Pancreas (tissue), 10 donors: ENCODE data around the gene DHODH. TPM values are rescaled to one million over a fixed set of nuclear protein-coding genes. Genes with fewer than 3 reads are reported as not detected.

Experiments used
- ATAC-seq, 4 donors: fragments of 200-7000 bp; cut with Tn5 transposase; one replicate each; pipeline versions ENCODE4 v1.8.0 to v1.9.1; 2020; ENCODE audit warnings: mild to moderate bottlenecking in 4 of 4, moderate library complexity in 4 of 4
- DNase-seq, 6 donors: peaks; one replicate each; pipeline ENCODE4 v3.0.0-alpha.2; 2020
- FAIRE-seq: peaks from 2 replicates; lab custom pipeline; 2012; peaks lifted over from hg19 to GRCh38; lab: Jason Lieb, UNC
- H3K27ac ChIP-seq, 4 donors: fragments of 200-600 bp; sonication (generic); 1 replicate in 3 of 4; 2 replicates in 1 of 4; pipeline versions ENCODE4 v1.5.0 to v1.8.0; 2020
- H3K27me3 ChIP-seq, 4 donors: fragments of 200-600 bp; one replicate each; pipeline ENCODE4 v1.8.0; 2021
- H3K36me3 ChIP-seq, 3 donors: fragments of 200-600 bp; sonication (generic) in 1 of 3; one replicate each; pipeline versions ENCODE4 v1.5.0 to v1.8.0; 2020 to 2021
- H3K4me1 ChIP-seq, 3 donors: fragments of 200-600 bp; one replicate each; pipeline ENCODE4 v1.8.0; 2021
- H3K4me3 ChIP-seq, 4 donors: fragments of 200-600 bp; sonication (generic) in 2 of 4; one replicate each; pipeline versions ENCODE4 v1.5.0 to v1.8.0; 2020 to 2021
- H3K9me3 ChIP-seq, 4 donors: fragments of 200-600 bp; one replicate each; pipeline ENCODE4 v1.8.0; 2021
- CTCF ChIP-seq, 4 donors: fragments of 200-600 bp; sonication (generic) in 3 of 4; IDR thresholded peaks; one replicate each; pipeline versions ENCODE4 v1.5.0 to v1.8.0; 2021; ENCODE audit warnings: antibody characterized with exemption in 4 of 4
- WGBS, 2 donors: extraction: QIAGEN DNeasy Blood & Tissue Kit; methylation state at CpG; one replicate each; pipeline ENCODE4 v1.1.7; 2013; 5-methylcytosine and 5-hydroxymethylcytosine counted together
- intact Hi-C, 3 donors: fragments of 100-400 bp; cut with DNase I; formaldehyde crosslinking; loops; one replicate each; pipeline versions ENCODE4 v1.11.1 to v1.14.2; 2022
- polyA plus RNA-seq, 2 donors: library from polyadenylated mRNA; stranded (reverse); fragments of 200-250 nt; gene quantifications; one replicate each; pipeline ENCODE4 v1.2.3, GENCODE V29; 2013
- total RNA-seq, 6 donors: library from RNA; stranded (reverse); fragmentation: NEBNext Ultra II Directional in 4 of 6; extraction: Animal tissue kit (Norgen Biotek cat#: 25700) in 4 of 6; gene quantifications; one replicate each; pipeline versions ENCODE4 v1.2.1 to v1.2.4, GENCODE V29; 2021 to 2023
- donor health status: healthy with polysubstance abuse.
- donor health status: DM: no; HTN: no; CAD: no; lungs with moderate emphysema.
- donor health status: DM: no; HTN: no; CAD: no.
- donor health status: control.
- donor health status: control.
- donor health status: Bipolar disorder and iron deficiency.
- donor health status: DM: yes; HTN: yes; CAD: no.
- donor health status: DM: no; HTN: no; CAD: no.
- donor health status: DM: no; HTN: no; CAD: no.
- donor health status: DM: yes; HTN: yes; CAD: no.

The DHODH gene
- total and polyA plus RNA-seq, 8 donors, result 2.2 to 5.2 (median 4.2) TPM

- TF ChIP-seq CTCF (IDR thresholded peaks at IDR 0.05), result no peak
These were observed 41.6 kb upstream of the DHODH start for GRCh38 chr16:71966932-71967331.

GRCh38 chr16:71969353-71969752 is 39.2 kb upstream of the DHODH start:
- no peak for DNase-seq
- Histone ChIP-seq H3K27ac (no peak overlapping the region), H3K9me3 (no peaks in the 10 kb centered on the region), H3K36me3 (no peaks in the 10 kb centered on the region), H3K4me1 (peaks cover 0 to 5% (median 0%) of the 10 kb centered on the region in 3 donors), H3K27me3 (no peaks in the 10 kb centered on the region), H3K4me3 (no peak overlapping the region)
- no peak for TF ChIP-seq CTCF (IDR thresholded peaks at IDR 0.05)
- WGBS, 2 donors, result 86 to 88% methylated on average over 2 of the region's 2 CpGs
- intact Hi-C loops, result no loop called here
- FAIRE-seq, result no peak
- ATAC-seq, result no peak

More at GRCh38 chr16:71966932-71967331, 41.6 kb upstream of the DHODH start:
- no peaks in the 10 kb centered on the region for H3K36me3 ChIP-seq
- DNase-seq (no peak), FAIRE-seq (no peak), ATAC-seq (no peak)
- H3K27me3 ChIP-seq, result no peaks in the 10 kb centered on the region
- H3K9me3 ChIP-seq, result no peaks in the 10 kb centered on the region
- intact Hi-C loops, result no loop called here
- WGBS, 2 donors, result 59 to 62% methylated on average over 4 of the region's 4 CpGs
- no peak overlapping the region for H3K27ac ChIP-seq
- H3K4me1 ChIP-seq, result peaks cover 0 to 5% (median 0%) of the 10 kb centered on the region in 3 donors
- no peak overlapping the region for H3K4me3 ChIP-seq

- Histone ChIP-seq H3K36me3 (no peaks in the 10 kb centered on the region), H3K27me3 (no peaks in the 10 kb centered on the region), H3K9me3 (no peaks in the 10 kb centered on the region), H3K4me3 (no peak overlapping the region), H3K4me1 (no peaks in the 10 kb centered on the region), H3K27ac (no peak overlapping the region)
- DNase-seq, result no peak
- ATAC-seq, result no peak
- TF ChIP-seq CTCF (IDR thresholded peaks at IDR 0.05), result no peak
- WGBS, 2 donors, result 82 to 87% methylated on average over 4 of the region's 4 CpGs
- intact Hi-C loops, result no loop called here
- no peak for FAIRE-seq
These were observed 37.0 kb upstream of the DHODH start for GRCh38 chr16:71971571-71971970.

GRCh38 chr16:71972356-71972755 is 36.2 kb upstream of the DHODH start:
- 85 to 93% methylated on average over 3 of the region's 3 CpGs for WGBS, 2 donors
- Histone ChIP-seq H3K9me3 (no peaks in the 10 kb centered on the region), H3K27ac (no peak overlapping the region), H3K36me3 (no peaks in the 10 kb centered on the region), H3K27me3 (no peaks in the 10 kb centered on the region), H3K4me3 (no peak overlapping the region), H3K4me1 (no peaks in the 10 kb centered on the region)
- intact Hi-C loops, result no loop called here
- ATAC-seq (no peak), DNase-seq (no peak), FAIRE-seq (no peak)
- no peak for TF ChIP-seq CTCF (IDR thresholded peaks at IDR 0.05)

- no peak for FAIRE-seq
- TF ChIP-seq CTCF (IDR thresholded peaks at IDR 0.05), result no peak
- Histone ChIP-seq H3K27ac (no peak overlapping the region), H3K4me1 (no peaks in the 10 kb centered on the region), H3K4me3 (no peak overlapping the region), H3K9me3 (no peaks in the 10 kb centered on the region), H3K36me3 (no peaks in the 10 kb centered on the region), H3K27me3 (no peaks in the 10 kb centered on the region)
- intact Hi-C loops, result no loop called here
- WGBS, 2 donors, result 73 to 77% methylated on average over 9 of the region's 9 CpGs
- no peak for ATAC-seq
- no peak for DNase-seq
These were observed 35.5 kb upstream of the DHODH start for GRCh38 chr16:71973001-71973400.
